ENCODE measurements around the gene TRAPPC12.
A peak's percentile ranks its signal among the peaks of the same experiment; 100 is the strongest.

TRAPPC12 gene

GRCh38 chr2:3463186-3463835 lies 83.8 kb downstream of the TRAPPC12 start:
- Histone ChIP-seq H3K27me3 (no peaks in the 10 kb centered on the region), H3K36me3 (peaks cover 14% of the 10 kb centered on the region), H3K9me3 (no peaks in the 10 kb centered on the region), H3K4me3 (ENCODE audit: low read depth, low read length) (no peak overlapping the region), H3K4me1 (peaks cover 8% of the 10 kb centered on the region)
- DNase-seq, result peak; percentile 7
- no peak for TF ChIP-seq CTCF (IDR thresholded peaks at IDR 0.05; ENCODE audit: low read depth, low read length)

DNA sequence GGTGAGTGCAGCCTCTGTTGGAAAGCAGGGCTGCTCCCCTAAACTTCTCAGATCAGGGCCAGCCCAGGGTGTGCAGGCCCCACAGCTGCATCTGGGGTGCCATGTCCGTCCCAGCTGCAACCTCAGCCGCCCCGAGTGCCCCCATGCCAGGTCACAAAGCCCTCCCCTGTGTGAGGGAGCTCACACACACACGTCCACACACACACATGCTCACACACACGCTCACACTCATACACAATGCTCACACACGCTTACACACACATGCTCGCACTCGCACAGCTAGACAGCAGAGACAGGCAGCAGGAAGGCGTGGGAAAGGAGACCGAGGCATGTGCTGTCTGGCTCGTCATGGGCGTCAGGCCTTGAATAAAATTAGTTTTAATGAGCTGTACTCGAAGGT lies 84.5 kb downstream of the TRAPPC12 start:
- Histone ChIP-seq H3K4me1 (peaks cover 1% of the 10 kb centered on the region), H3K36me3 (peaks cover 14% of the 10 kb centered on the region), H3K27me3 (no peaks in the 10 kb centered on the region), H3K4me3 (ENCODE audit: low read depth, low read length) (no peak overlapping the region), H3K9me3 (no peaks in the 10 kb centered on the region)
- TF ChIP-seq CTCF (IDR thresholded peaks at IDR 0.05; ENCODE audit: low read depth, low read length), result no peak
- DNase-seq, result peak; percentile 2

DNA sequence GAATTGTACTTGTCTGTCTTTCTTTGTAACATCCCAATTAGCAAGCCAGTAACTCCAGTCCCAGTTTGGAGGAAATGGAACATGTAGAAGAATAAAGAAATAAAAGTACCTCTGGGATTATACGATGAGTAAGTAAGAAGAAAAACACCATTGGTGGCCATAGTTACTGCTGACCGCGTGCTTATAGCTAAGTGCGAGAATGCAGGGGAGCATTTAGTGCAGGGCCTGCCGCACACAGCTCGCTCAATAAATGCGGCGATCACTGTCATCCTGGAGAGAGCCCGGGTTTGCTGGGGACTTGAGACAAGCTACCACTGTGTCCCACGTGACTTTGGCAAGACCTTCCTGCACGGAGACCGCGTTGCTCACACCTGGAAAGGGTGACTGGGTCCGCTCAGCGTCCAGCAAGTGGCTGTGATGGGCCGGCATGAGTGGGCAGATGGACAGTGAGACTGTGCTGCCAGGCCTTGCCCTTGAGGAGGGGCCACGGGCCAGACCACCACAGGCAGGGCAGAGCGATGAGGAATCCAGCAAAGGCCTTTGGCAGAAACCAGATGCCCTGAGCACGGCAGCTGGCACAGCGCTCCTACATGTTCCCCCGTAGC lies 85.0 kb downstream of the TRAPPC12 start:
- Histone ChIP-seq H3K4me1 (no peaks in the 10 kb centered on the region; the same call in 1 of the 2 replicates), H3K9me3 (no peaks in the 10 kb centered on the region), H3K4me3 (ENCODE audit: low read depth, low read length) (no peak overlapping the region), H3K27me3 (no peaks in the 10 kb centered on the region), H3K36me3 (peaks cover 14% of the 10 kb centered on the region)
- no peak for TF ChIP-seq CTCF (IDR thresholded peaks at IDR 0.05; ENCODE audit: low read depth, low read length)
- peak; percentile 5 for DNase-seq

DNA sequence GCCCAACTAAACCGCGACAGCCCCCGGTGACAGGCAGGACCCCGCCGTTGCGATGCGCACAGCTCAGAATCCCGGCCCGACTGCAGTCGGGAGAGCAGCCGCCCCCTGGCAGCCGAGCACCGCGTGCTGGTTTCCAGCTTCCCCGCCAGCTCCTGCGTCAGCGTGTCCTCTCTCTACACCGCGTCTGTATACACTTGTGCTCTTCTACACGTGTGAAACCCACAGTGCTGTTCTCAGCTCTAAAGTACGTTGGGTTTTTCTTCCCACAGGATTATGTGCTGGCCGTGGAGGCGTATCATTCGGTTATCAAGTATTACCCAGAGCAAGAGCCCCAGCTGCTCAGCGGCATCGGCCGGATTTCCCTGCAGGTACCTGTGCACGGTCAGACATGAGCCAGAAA lies 85.8 kb downstream of the TRAPPC12 start:
- H3K9me3 ChIP-seq, result no peaks in the 10 kb centered on the region
- no peaks in the 10 kb centered on the region for H3K27me3 ChIP-seq
- DNase-seq, result peak; percentile 10
- no peaks in the 10 kb centered on the region for H3K4me1 ChIP-seq
- no peak overlapping the region for H3K4me3 ChIP-seq (ENCODE audit: low read depth, low read length)
- TF ChIP-seq CTCF (IDR thresholded peaks at IDR 0.05; ENCODE audit: low read depth, low read length), result no peak
- H3K36me3 ChIP-seq, result peaks cover 14% of the 10 kb centered on the region

- no peak for TF ChIP-seq CTCF (IDR thresholded peaks at IDR 0.05; ENCODE audit: low read depth, low read length)
- no peaks in the 10 kb centered on the region for H3K9me3 ChIP-seq
- H3K27me3 ChIP-seq, result no peaks in the 10 kb centered on the region
- no peak overlapping the region for H3K4me3 ChIP-seq (ENCODE audit: low read depth, low read length)
- no peaks in the 10 kb centered on the region for H3K4me1 ChIP-seq
- peaks cover 14% of the 10 kb centered on the region for H3K36me3 ChIP-seq
- DNase-seq, result peak; percentile 1
Measured at GRCh38 chr2:3465844-3466481, 86.5 kb downstream of the TRAPPC12 start.

GRCh38 chr2:3466482-3466863 lies 87.0 kb downstream of the TRAPPC12 start:
- H3K9me3 ChIP-seq, result no peaks in the 10 kb centered on the region
- H3K27me3 ChIP-seq, result no peaks in the 10 kb centered on the region
- H3K36me3 ChIP-seq, result peaks cover 14% of the 10 kb centered on the region
- DNase-seq, result peak; percentile 5
- H3K4me1 ChIP-seq, result no peaks in the 10 kb centered on the region
- TF ChIP-seq CTCF (IDR thresholded peaks at IDR 0.05; ENCODE audit: low read depth, low read length), result no peak
- H3K4me3 ChIP-seq (ENCODE audit: low read depth, low read length), result no peak overlapping the region
